NOMO-1 treated with dmso at 0.1 percent for 144 hours (cell line): ENCODE data around the gene NGRN.
"Not testable (repeated sequence)": the region's sequence is repeated elsewhere in the genome, so short reads cannot be mapped to it uniquely, and the experiment has no call there.

Experiments
- DNase-seq: peaks from one replicate; lab custom pipeline; 2025; ENCODE audit not compliant: unreplicated experiment; lab: John Stamatoyannopoulos, UW

Gene NGRN

DNA sequence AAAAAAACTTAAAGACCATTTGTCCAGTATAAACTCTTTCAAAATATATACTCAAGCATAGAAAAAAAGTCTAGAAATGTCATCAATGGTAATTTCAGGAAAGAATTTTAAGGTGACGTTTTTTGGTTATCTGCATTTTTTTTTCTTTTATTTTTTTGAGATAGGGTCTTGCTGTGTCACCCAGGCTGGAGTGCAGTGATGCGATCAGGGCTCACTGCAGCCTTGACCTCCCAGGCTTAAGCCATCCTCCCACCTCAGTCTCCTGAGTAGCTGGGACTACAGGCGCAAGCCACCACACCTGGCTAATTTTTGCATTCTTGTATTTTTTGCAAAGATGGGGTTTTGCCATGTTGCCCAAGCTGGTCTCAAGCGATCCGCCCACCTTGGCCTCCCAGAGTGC is 15.3 kb downstream of the NGRN start:
- not testable (repeated sequence) for DNase-seq

GRCh38 chr15:90281637-90282036 is 16.2 kb downstream of the NGRN start:
- DNase-seq: peak; percentile 20

- peak; percentile 16 for DNase-seq
Observed at GRCh38 chr15:90286678-90287077, 21.2 kb downstream of the NGRN start.

DNA sequence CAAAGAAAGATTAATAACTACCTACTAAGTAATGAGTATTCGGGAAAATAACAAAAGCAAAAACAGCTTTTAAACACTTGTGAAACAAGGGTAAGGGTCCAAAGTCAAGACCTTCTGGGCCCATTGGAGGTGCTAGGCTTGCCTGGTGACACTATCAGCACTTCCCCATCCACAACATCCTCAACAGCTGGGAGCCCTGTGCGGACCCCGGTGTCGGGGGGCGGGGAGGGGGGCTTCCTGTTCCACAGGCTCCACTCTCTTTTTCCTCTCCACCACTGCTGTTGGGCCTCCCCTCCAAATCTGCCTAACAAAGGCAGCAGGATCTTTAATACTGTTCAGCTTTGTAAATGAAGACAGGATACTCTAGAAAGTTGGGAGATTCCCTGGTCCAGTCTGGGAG is 21.6 kb downstream of the NGRN start:
- no peak for DNase-seq

DNA sequence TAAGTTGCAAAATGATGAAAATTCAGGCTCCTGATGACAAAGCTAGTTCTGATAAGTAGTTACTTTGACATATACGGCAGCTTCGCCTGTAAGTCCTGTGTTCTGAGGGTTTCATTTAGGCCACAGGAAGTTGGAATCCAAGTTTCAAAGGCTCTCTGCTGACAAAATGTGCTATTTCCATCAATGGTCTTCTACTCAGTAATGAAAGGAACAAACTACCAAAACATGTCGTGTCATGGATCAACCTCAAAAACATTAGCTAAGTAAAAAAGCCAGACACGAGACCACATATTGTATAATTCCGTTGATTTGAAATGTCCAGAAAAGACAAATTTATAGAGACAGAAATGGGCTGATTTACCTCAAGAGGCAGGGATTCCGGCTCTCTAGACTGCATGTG is 22.5 kb downstream of the NGRN start:
- no peak for DNase-seq

GRCh38 chr15:90291679-90292356 is 26.3 kb downstream of the NGRN start:
- DNase-seq: no peak

DNA sequence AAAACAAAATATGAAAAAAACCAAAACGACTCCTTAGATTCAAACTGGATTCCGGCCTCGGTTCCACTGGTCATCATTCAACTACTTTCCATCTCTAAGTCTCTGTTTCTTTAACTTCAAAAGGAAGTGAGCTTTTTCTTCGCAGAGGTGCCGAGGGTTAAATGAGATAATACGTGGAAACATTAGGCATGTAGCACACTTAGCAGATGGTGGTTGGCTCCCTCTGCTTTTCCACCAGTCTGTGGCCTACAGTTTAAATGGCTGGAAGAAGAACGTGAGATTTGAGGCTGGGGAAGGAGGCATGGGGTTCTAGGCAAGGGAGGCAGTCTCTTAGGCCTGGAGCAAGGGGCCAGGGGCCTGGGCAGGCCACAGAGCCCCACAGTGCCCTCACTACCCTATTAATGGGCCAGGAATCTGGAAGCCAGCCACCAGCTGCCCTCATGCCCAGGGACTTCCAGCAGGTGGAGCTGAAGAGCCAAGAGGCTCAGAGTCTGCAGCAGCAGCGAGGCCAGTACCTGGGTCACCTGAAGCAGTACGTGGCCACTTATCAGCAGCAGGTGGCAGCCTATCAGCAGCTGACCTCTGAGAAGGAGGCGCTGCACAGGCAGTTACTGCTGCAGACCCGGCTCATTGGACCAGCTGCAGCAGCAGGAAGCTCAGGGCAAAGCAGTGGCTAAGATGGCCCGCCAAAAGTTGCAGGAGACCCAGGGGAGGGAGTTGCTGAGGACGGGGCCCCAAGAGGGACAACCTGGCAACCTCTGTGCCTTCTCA is 27.8 kb downstream of the NGRN start:
- peak; percentile 10 for DNase-seq

GRCh38 chr15:90294159-90294558 is 28.7 kb downstream of the NGRN start:
- DNase-seq: no peak

- no peak for DNase-seq
Observed at GRCh38 chr15:90294601-90295269, 29.3 kb downstream of the NGRN start.

DNA sequence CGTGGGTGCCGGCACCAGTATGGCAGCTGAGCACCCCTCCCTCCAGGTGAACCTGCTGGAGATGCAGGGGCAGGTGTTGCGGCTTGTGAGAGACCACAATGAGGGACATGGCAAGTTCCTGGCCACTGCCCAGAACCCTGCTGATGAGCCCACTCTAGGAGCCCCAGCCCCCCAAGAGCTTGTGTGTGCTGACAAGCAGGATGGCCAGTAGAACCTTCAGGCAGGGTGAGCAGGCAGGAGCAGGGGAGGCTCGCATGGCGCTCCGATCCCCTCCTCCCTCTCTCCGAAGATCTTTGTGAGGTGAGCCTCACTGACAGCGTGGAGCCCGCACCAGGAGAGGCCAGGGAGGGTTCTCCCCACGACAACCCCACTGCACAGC is 29.8 kb downstream of the NGRN start:
- no peak for DNase-seq

GRCh38 chr15:90296316-90296884 is 30.9 kb downstream of the NGRN start:
- not testable (repeated sequence) for DNase-seq

GRCh38 chr15:90297021-90297420 is 31.5 kb downstream of the NGRN start:
- no peak for DNase-seq

- no peak for DNase-seq
Observed at GRCh38 chr15:90300541-90300940, 35.1 kb downstream of the NGRN start.

GRCh38 chr15:90300988-90301706 is 35.7 kb downstream of the NGRN start:
- DNase-seq: no peak

GRCh38 chr15:90301707-90302300 is 36.3 kb downstream of the NGRN start:
- no peak for DNase-seq

- not testable (repeated sequence) for DNase-seq
Observed at GRCh38 chr15:90305355-90305754, 39.9 kb downstream of the NGRN start.

- no peak for DNase-seq
Observed at GRCh38 chr15:90305932-90306331, 40.5 kb downstream of the NGRN start.

- DNase-seq: peak; percentile 45
Observed at GRCh38 chr15:90306560-90306959, 41.1 kb downstream of the NGRN start.

DNA sequence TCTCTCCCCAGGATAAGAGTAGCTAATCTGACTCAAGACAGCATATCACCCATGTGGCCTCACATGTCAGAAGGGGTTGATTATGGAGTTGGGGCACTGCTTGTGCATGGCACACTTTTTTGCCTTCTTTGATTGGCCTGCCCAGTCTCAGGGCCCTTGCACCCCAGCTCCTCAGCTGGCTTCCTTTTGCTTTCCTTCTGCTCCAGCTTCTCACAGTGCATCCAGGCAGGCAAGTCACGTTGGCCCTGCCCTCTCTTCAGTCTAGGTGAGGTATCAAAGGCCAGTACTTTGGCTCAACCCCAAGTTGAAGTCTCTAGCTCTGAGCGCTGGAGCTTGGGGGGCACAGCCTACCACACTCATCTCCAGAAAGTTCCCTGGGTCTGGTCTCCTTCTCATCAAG is 42.2 kb downstream of the NGRN start:
- DNase-seq: no peak

- DNase-seq: no peak
Observed at GRCh38 chr15:90309020-90309419, 43.5 kb downstream of the NGRN start.
